A549 (cell line): Measurements from ENCODE around the gene PGRMC1. TPM values are rescaled to one million over a fixed set of nuclear protein-coding genes. Genes with fewer than 3 reads are reported as not detected.

ENCODE experiments used
- ATAC-seq, 2 experiments: fragments of 200-7000 bp in 1 of 2; fragments of >200 bp in 1 of 2; cut with Nextera tagmentation in 1 of 2; cut with Tn5 transposase in 1 of 2; 3 replicates each; pipeline versions ENCODE4 v1.8.0 to v1.9.1; 2018 to 2020; ENCODE audit warnings: mild to moderate bottlenecking in 1 of 2, moderate library complexity in 1 of 2
- CTCF ChIA-PET: fragments of 300-600 bp; sonication (Branson Sonifier 250); formaldehyde crosslinking; extraction: SDS; loops from one replicate; lab custom pipeline; 2021; ENCODE audit warnings: antibody characterized with exemption, inconsistent platforms; lab: Yijun Ruan, JAX
- POLR2A ChIA-PET: fragments of 350-600 bp; formaldehyde crosslinking; extraction: SDS; loops from one replicate; lab custom pipeline; 2021; ENCODE audit warnings: antibody characterized with exemption, inconsistent platforms; lab: Yijun Ruan, JAX
- DNase-seq, 2 experiments: peaks; one replicate each; pipeline versions ENCODE4 v3.0.0 to v3.0.0-alpha.2; 2011 to 2016; ENCODE audit warnings: low read depth in 1 of 2, low spot score in 1 of 2
- FAIRE-seq: peaks from 2 replicates; lab custom pipeline; 2011; peaks lifted over from hg19 to GRCh38; lab: Jason Lieb, UNC
- H3K27ac ChIP-seq, 2 experiments: fragments of >200 bp; sonication (Bioruptor Twin); formaldehyde crosslinking; 3 replicates each; pipeline ENCODE4 v1.5.1; 2016 to 2017
- H3K4me1 ChIP-seq: fragments of >200 bp; sonication (Bioruptor Twin); formaldehyde crosslinking; 3 replicates; pipeline ENCODE4 v1.6.1; 2016
- H3K4me2 ChIP-seq: fragments of >200 bp; sonication (Bioruptor Twin); formaldehyde crosslinking; 3 replicates; pipeline ENCODE4 v1.6.1; 2016
- H3K4me3 ChIP-seq: fragments of >200 bp; sonication (Bioruptor Twin); formaldehyde crosslinking; 3 replicates; pipeline ENCODE4 v1.5.1; 2016
- H3K9me3 ChIP-seq: fragments of >200 bp; sonication (Bioruptor Twin); formaldehyde crosslinking; 3 replicates; pipeline ENCODE4 v1.6.1; 2016
- BHLHE40 ChIP-seq: IDR thresholded peaks from 2 replicates; pipeline ENCODE4 v1.6.1; 2012; ENCODE audit warnings: low read depth, low read length, inconsistent platforms
- EHF ChIP-seq: fragments of 250-450 bp; sonication (Bioruptor Pico); IDR thresholded peaks from 2 replicates; pipeline ENCODE4 v1.5.0; 2020; ENCODE audit warnings: mild to moderate bottlenecking
- EHMT2 ChIP-seq: fragments of 200-600 bp; sonication (generic); IDR thresholded peaks from 2 replicates; pipeline ENCODE4 v1.6.1; 2016; ENCODE audit warnings: antibody characterized with exemption, low read depth, mild to moderate bottlenecking, moderate library complexity
- EP300 ChIP-seq, 2 experiments: fragments of >200 bp; sonication (Bioruptor Twin); formaldehyde crosslinking; IDR thresholded peaks; 2 replicates in 1 of 2; 3 replicates in 1 of 2; pipeline ENCODE4 v1.6.1; 2016 to 2017
- HOXB5 ChIP-seq: fragments of 250-450 bp; sonication (Bioruptor Pico); IDR thresholded peaks from 2 replicates; pipeline ENCODE4 v1.5.0; 2020; ENCODE audit warnings: mild to moderate bottlenecking, moderate library complexity
- MAZ ChIP-seq: fragments of 150-350 bp; IDR thresholded peaks from 2 replicates; pipeline ENCODE4 v1.6.1; 2014; ENCODE audit warnings: antibody characterized with exemption, low read depth, low read length, borderline replicate concordance
- MYC ChIP-seq: IDR thresholded peaks from 2 replicates; pipeline ENCODE4 v1.6.1; 2012; ENCODE audit warnings: mild to moderate bottlenecking, inconsistent platforms, low read length, improper control_type of control experiment, borderline replicate concordance
- PHF8 ChIP-seq: fragments of 200-600 bp; sonication (generic); IDR thresholded peaks from 2 replicates; pipeline ENCODE4 v1.6.1; 2016; ENCODE audit warnings: low read depth, mild to moderate bottlenecking, antibody characterized with exemption, moderate library complexity, borderline replicate concordance
- POLR2AphosphoS2 ChIP-seq: conservative IDR thresholded peaks from 2 replicates; pipeline ENCODE4 v1.6.1; 2012; ENCODE audit warnings: low read length, improper control_type of control experiment, inconsistent platforms
- RCOR1 ChIP-seq: fragments of 150-350 bp; IDR thresholded peaks from 2 replicates; pipeline ENCODE4 v1.6.1; 2014; ENCODE audit warnings: antibody characterized with exemption, low read length, low read depth
- SMC3 ChIP-seq: fragments of >200 bp; sonication (Bioruptor Twin); formaldehyde crosslinking; IDR thresholded peaks from 3 replicates; pipeline ENCODE4 v1.6.1; 2018; ENCODE audit warnings: inconsistent platforms
- SREBF2 ChIP-seq: fragments of 450-650 bp; IDR thresholded peaks from 2 replicates; pipeline ENCODE4 v1.6.1; 2014; ENCODE audit warnings: mild to moderate bottlenecking, moderate library complexity
- TP53 ChIP-seq: fragments of 250-450 bp; sonication (Bioruptor Pico); IDR thresholded peaks from 2 replicates; pipeline ENCODE4 v1.5.0; 2021; ENCODE audit warnings: mild to moderate bottlenecking, moderate library complexity
- WGBS: methylation state at CpG from one replicate; pipeline ENCODE4 v1.1.6; 2017; ENCODE audit errors: missing lambda C conversion rate; 5-methylcytosine and 5-hydroxymethylcytosine counted together
- polyA plus RNA-seq, 4 experiments: library from polyadenylated mRNA; depleted of rRNA in 3 of 4; stranded (reverse); fragments of >200 nt; fragmentation: RNase III in 1 of 4; extraction: RNeasy Plus Mini Kit Qiagen cat#74134 plus additional on column Dnase treatment in 1 of 4; gene quantifications; 2 replicates in 3 of 4; 3 replicates in 1 of 4; pipeline ENCODE4 v1.2.3, GENCODE V29; 2011 to 2017
- TF ChIP-seq, protein P1 (sequence below): fragments of >200 bp; sonication (Bioruptor Twin); formaldehyde crosslinking; IDR thresholded peaks from 2 replicates; pipeline ENCODE4 v1.6.1; 2016
- TF ChIP-seq, protein P2 (sequence below): IDR thresholded peaks from 2 replicates; pipeline ENCODE4 v1.6.1; 2012; ENCODE audit warnings: low read depth, borderline replicate concordance
- TF ChIP-seq, protein P3 (sequence below): IDR thresholded peaks from 2 replicates; pipeline ENCODE4 v1.6.1; 2012
- TF ChIP-seq, protein P4 (sequence below): fragments of >200 bp; sonication (Bioruptor Twin); formaldehyde crosslinking; IDR thresholded peaks from 3 replicates; pipeline ENCODE4 v1.5.1; 2016
- TF ChIP-seq, protein P5 (sequence below): fragments of 200-600 bp; sonication (generic); IDR thresholded peaks from 2 replicates; pipeline ENCODE4 v1.6.1; 2016; ENCODE audit warnings: antibody characterized with exemption, mild to moderate bottlenecking, moderate library complexity
- TF ChIP-seq, protein P6 (sequence below): fragments of 450-650 bp; IDR thresholded peaks from 2 replicates; pipeline ENCODE4 v1.6.1; 2014; ENCODE audit warnings: antibody characterized with exemption

The PGRMC1 gene
- polyA plus RNA-seq, 2 of the 4 experiments (the other 2 are of a cell fraction) = 159 to 163 TPM

DNA sequence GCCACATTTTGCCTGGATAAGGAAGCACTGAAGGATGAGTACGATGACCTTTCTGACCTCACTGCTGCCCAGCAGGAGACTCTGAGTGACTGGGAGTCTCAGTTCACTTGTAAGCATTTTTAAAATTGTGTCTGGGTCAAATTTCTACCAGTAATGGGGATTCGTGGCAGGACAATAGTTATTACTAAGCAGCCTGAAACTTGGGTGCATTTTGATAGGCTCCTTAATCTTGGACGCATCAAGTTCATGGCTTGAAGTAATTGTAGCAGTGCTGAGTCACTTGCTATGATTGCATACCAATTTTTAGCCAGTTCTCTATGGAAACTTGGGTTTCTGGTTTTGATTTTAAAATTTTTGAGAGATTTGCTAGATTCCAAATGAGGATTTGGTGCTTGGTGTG lies 4.3 kb downstream of the PGRMC1 start:
- POLR2A ChIA-PET = interaction anchor here (0.9 kb wide), 1 partner anchor 228 kb away, joined by 3 read pairs; the partner anchor contains the start of gene SLC25A5
- no peak for TF ChIP-seq EHMT2
- TF ChIP-seq HOXB5 (CRISPR knock-in tag) = no peak
- TF ChIP-seq SMC3 = no peak
- TF ChIP-seq, protein P1, sequence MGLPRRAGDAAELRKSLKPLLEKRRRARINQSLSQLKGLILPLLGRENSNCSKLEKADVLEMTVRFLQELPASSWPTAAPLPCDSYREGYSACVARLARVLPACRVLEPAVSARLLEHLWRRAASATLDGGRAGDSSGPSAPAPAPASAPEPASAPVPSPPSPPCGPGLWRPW = no peak
- no peak for TF ChIP-seq EP300 (IDR thresholded peaks at IDR 0.05)
- no peak for TF ChIP-seq EHF (CRISPR knock-in tag)
- no peaks in the 10 kb centered on the region for H3K9me3 ChIP-seq
- peak; percentile 63 for FAIRE-seq
- no peak overlapping the region for H3K4me3 ChIP-seq
- CTCF ChIA-PET = no interaction called here
- WGBS = 61% methylated on average over 3 of the region's 3 CpGs
- peak overlapping the region in 1 of 2 experiments; percentile 48; a peak in 2 of 6 replicates for H3K27ac ChIP-seq
- peak overlapping the region; percentile 96 for H3K4me2 ChIP-seq
- H3K4me1 ChIP-seq = peaks cover 42% of the 10 kb centered on the region
- DNase-seq = no peak
- ATAC-seq = no peak

DNA sequence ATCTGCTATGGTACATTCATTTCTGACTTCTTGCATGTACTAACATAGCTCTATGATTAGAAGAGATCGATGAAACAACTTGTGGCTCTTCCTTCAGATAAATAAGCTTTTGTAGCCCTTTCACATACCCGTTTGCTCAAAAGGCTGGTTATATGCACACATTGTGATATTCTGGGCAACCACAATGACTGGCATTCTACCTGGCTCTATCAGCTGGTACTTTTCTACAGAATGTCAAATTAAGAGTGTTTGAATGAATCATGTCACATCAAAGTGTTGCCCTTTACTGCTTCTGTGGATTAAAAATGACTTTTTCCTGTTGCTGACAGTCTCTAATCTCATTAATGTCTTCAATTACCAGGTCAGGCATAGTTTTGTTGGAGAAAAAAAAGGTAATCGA lies 11.6 kb downstream of the PGRMC1 start:
- POLR2A ChIA-PET = no interaction called here
- H3K4me3 ChIP-seq = no peak overlapping the region
- no peak for DNase-seq
- no peak for TF ChIP-seq SREBF2
- TF ChIP-seq, protein P2, sequence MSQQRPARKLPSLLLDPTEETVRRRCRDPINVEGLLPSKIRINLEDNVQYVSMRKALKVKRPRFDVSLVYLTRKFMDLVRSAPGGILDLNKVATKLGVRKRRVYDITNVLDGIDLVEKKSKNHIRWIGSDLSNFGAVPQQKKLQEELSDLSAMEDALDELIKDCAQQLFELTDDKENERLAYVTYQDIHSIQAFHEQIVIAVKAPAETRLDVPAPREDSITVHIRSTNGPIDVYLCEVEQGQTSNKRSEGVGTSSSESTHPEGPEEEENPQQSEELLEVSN = no peak
- no peak for TF ChIP-seq MYC
- TF ChIP-seq, protein P3, sequence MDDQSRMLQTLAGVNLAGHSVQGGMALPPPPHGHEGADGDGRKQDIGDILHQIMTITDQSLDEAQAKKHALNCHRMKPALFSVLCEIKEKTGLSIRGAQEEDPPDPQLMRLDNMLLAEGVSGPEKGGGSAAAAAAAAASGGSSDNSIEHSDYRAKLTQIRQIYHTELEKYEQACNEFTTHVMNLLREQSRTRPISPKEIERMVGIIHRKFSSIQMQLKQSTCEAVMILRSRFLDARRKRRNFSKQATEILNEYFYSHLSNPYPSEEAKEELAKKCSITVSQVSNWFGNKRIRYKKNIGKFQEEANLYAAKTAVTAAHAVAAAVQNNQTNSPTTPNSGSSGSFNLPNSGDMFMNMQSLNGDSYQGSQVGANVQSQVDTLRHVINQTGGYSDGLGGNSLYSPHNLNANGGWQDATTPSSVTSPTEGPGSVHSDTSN = no peak
- no peak for TF ChIP-seq EHMT2
- TF ChIP-seq, protein P4, sequence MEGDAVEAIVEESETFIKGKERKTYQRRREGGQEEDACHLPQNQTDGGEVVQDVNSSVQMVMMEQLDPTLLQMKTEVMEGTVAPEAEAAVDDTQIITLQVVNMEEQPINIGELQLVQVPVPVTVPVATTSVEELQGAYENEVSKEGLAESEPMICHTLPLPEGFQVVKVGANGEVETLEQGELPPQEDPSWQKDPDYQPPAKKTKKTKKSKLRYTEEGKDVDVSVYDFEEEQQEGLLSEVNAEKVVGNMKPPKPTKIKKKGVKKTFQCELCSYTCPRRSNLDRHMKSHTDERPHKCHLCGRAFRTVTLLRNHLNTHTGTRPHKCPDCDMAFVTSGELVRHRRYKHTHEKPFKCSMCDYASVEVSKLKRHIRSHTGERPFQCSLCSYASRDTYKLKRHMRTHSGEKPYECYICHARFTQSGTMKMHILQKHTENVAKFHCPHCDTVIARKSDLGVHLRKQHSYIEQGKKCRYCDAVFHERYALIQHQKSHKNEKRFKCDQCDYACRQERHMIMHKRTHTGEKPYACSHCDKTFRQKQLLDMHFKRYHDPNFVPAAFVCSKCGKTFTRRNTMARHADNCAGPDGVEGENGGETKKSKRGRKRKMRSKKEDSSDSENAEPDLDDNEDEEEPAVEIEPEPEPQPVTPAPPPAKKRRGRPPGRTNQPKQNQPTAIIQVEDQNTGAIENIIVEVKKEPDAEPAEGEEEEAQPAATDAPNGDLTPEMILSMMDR = no peak
- no peak for TF ChIP-seq MAZ
- no peak for TF ChIP-seq HOXB5 (CRISPR knock-in tag)
- TF ChIP-seq, protein P5, sequence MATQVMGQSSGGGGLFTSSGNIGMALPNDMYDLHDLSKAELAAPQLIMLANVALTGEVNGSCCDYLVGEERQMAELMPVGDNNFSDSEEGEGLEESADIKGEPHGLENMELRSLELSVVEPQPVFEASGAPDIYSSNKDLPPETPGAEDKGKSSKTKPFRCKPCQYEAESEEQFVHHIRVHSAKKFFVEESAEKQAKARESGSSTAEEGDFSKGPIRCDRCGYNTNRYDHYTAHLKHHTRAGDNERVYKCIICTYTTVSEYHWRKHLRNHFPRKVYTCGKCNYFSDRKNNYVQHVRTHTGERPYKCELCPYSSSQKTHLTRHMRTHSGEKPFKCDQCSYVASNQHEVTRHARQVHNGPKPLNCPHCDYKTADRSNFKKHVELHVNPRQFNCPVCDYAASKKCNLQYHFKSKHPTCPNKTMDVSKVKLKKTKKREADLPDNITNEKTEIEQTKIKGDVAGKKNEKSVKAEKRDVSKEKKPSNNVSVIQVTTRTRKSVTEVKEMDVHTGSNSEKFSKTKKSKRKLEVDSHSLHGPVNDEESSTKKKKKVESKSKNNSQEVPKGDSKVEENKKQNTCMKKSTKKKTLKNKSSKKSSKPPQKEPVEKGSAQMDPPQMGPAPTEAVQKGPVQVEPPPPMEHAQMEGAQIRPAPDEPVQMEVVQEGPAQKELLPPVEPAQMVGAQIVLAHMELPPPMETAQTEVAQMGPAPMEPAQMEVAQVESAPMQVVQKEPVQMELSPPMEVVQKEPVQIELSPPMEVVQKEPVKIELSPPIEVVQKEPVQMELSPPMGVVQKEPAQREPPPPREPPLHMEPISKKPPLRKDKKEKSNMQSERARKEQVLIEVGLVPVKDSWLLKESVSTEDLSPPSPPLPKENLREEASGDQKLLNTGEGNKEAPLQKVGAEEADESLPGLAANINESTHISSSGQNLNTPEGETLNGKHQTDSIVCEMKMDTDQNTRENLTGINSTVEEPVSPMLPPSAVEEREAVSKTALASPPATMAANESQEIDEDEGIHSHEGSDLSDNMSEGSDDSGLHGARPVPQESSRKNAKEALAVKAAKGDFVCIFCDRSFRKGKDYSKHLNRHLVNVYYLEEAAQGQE = no peak
- TF ChIP-seq, all 56 proteins: peak for 0
- FAIRE-seq (no peak), ATAC-seq (no peak)
- no peak overlapping the region for H3K27ac ChIP-seq
- H3K4me1 ChIP-seq = no peaks in the 10 kb centered on the region
- H3K9me3 ChIP-seq = no peaks in the 10 kb centered on the region
- 88% methylated on average over 3 of the region's 3 CpGs for WGBS
- CTCF ChIA-PET = interaction anchor here (1.0 kb wide), 1 partner anchor 18 kb away, joined by 4 read pairs; no protein-coding TSS in a partner anchor
- no peak overlapping the region for H3K4me2 ChIP-seq

DNA sequence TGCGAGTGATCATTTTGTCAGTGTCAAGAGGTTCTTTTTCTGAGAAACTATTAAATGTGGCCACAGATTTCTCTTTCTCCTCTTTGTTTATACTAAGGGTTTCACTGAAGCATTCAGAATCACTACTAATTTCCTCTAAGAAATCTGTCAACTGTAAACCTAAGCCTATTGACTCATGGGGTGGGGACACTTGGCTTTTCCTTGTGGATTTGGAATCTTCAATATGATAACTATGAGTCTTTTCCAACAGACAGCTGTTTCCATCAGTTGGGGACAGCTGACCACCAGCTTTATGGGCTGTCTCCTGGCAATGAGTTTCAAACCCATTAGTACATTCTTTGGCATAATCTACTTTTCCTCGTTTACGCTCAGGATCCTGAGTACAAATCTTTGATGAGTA lies 13.8 kb downstream of the PGRMC1 start:
- Histone ChIP-seq H3K4me2 (no peak overlapping the region), H3K27ac (no peak overlapping the region), H3K4me1 (no peaks in the 10 kb centered on the region), H3K9me3 (no peaks in the 10 kb centered on the region), H3K4me3 (no peak overlapping the region)
- FAIRE-seq (no peak), DNase-seq (no peak), ATAC-seq (no peak)
- CTCF ChIA-PET = no interaction called here
- POLR2A ChIA-PET = no interaction called here
- 91% methylated on average over 3 of the region's 3 CpGs for WGBS
- TF ChIP-seq BHLHE40 = no peak
- TF ChIP-seq POLR2AphosphoS2 = no peak
- TF ChIP-seq TP53 = no peak
- TF ChIP-seq PHF8 = no peak
- TF ChIP-seq RCOR1 = no peak
- TF ChIP-seq, protein P6, sequence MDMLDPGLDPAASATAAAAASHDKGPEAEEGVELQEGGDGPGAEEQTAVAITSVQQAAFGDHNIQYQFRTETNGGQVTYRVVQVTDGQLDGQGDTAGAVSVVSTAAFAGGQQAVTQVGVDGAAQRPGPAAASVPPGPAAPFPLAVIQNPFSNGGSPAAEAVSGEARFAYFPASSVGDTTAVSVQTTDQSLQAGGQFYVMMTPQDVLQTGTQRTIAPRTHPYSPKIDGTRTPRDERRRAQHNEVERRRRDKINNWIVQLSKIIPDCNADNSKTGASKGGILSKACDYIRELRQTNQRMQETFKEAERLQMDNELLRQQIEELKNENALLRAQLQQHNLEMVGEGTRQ = no peak
